ENCODE data around the gene STK33. TPM values are rescaled to one million over a fixed set of nuclear protein-coding genes. Genes with fewer than 3 reads are reported as not detected.

Gene STK33
- total and polyA plus RNA-seq, 2 donors (not counting 1 experiment from before 2014, with no cell fraction given), result 1.7 to 3.3 TPM

GRCh38 chr11:8392166-8392565, 201.9 kb downstream of the STK33 start:
- Histone ChIP-seq H3K9me3 (ENCODE audit: control insufficient read depth, insufficient read depth, low read depth, low read length) (no peaks in the 10 kb centered on the region), H3K27ac (ENCODE audit: insufficient read depth, low read length) (no peak overlapping the region)

GRCh38 chr11:8390851-8391612, 203.0 kb downstream of the STK33 start:
- TF ChIP-seq EZH2 (IDR thresholded peaks at IDR 0.05; ENCODE audit: low read length, missing control alignments) (no peak), CTCF (conservative IDR thresholded peaks at IDR 0.05 in 1 of 2, IDR thresholded peaks at IDR 0.05 in 1 of 2; ENCODE audit: low read depth in 1 of 2, low read length in 2 of 2) (no peak)
- no peaks in the 10 kb centered on the region for H3K4me1 ChIP-seq (ENCODE audit: control insufficient read depth, extremely low read depth, insufficient read depth, low read length)
- no peaks in the 10 kb centered on the region for H4K20me1 ChIP-seq (ENCODE audit: control insufficient read depth, extremely low read depth, insufficient read depth, low read length)
- H3K4me2 ChIP-seq (ENCODE audit: extremely low read depth, insufficient read depth, low read length), result no peak overlapping the region
- H3K9me3 ChIP-seq (ENCODE audit: control insufficient read depth, insufficient read depth, low read depth, low read length), result no peaks in the 10 kb centered on the region
- H3K4me3 ChIP-seq (replicated peaks in 1 of 4; ENCODE audit: control extremely low read depth in 1 of 4, insufficient read depth in 1 of 4, low read depth in 3 of 4, low read length in 4 of 4), result no peak overlapping the region
- no peaks in the 10 kb centered on the region for H3K79me2 ChIP-seq (ENCODE audit: control insufficient read depth, insufficient read depth, low read length)
- no peak overlapping the region for H3K27ac ChIP-seq (ENCODE audit: insufficient read depth, low read length)
- no peak for DNase-seq (ENCODE audit: low read depth in 2 of 2)
- H2AFZ ChIP-seq (ENCODE audit: low read length), result no peak overlapping the region
- no peak overlapping the region for H3K9ac ChIP-seq (ENCODE audit: insufficient read depth, low read length)
- H3K36me3 ChIP-seq (ENCODE audit: control insufficient read depth, insufficient read depth, low read length), result no peaks in the 10 kb centered on the region
- H3K27me3 ChIP-seq (ENCODE audit: control insufficient read depth, insufficient read depth, low read length), result no peaks in the 10 kb centered on the region

More at GRCh38 chr11:8392166-8392565, 201.9 kb downstream of the STK33 start:
- TF ChIP-seq EZH2 (IDR thresholded peaks at IDR 0.05; ENCODE audit: low read length, missing control alignments) (no peak), CTCF (conservative IDR thresholded peaks at IDR 0.05 in 1 of 2, IDR thresholded peaks at IDR 0.05 in 1 of 2; ENCODE audit: low read depth in 1 of 2, low read length in 2 of 2) (no peak)
- no peaks in the 10 kb centered on the region for H4K20me1 ChIP-seq (ENCODE audit: control insufficient read depth, extremely low read depth, insufficient read depth, low read length)
- H3K9ac ChIP-seq (ENCODE audit: insufficient read depth, low read length), result no peak overlapping the region
- no peak overlapping the region for H3K4me2 ChIP-seq (ENCODE audit: extremely low read depth, insufficient read depth, low read length)
- no peaks in the 10 kb centered on the region for H3K36me3 ChIP-seq (ENCODE audit: control insufficient read depth, insufficient read depth, low read length)
- H2AFZ ChIP-seq (ENCODE audit: low read length), result no peak overlapping the region
- no peaks in the 10 kb centered on the region for H3K27me3 ChIP-seq (ENCODE audit: control insufficient read depth, insufficient read depth, low read length)
- DNase-seq (ENCODE audit: low read depth in 2 of 2), result no peak
- no peak overlapping the region for H3K4me3 ChIP-seq (replicated peaks in 1 of 4; ENCODE audit: control extremely low read depth in 1 of 4, insufficient read depth in 1 of 4, low read depth in 3 of 4, low read length in 4 of 4)
- H3K79me2 ChIP-seq (ENCODE audit: control insufficient read depth, insufficient read depth, low read length), result no peaks in the 10 kb centered on the region
- H3K4me1 ChIP-seq (ENCODE audit: control insufficient read depth, extremely low read depth, insufficient read depth, low read length), result no peaks in the 10 kb centered on the region

GRCh38 chr11:8389029-8389996, 204.7 kb downstream of the STK33 start:
- Histone ChIP-seq H3K79me2 (ENCODE audit: control insufficient read depth, insufficient read depth, low read length) (no peaks in the 10 kb centered on the region), H3K4me1 (ENCODE audit: control insufficient read depth, extremely low read depth, insufficient read depth, low read length) (no peaks in the 10 kb centered on the region), H3K27me3 (ENCODE audit: control insufficient read depth, insufficient read depth, low read length) (no peaks in the 10 kb centered on the region), H3K4me3 (replicated peaks in 1 of 4; ENCODE audit: control extremely low read depth in 1 of 4, insufficient read depth in 1 of 4, low read depth in 3 of 4, low read length in 4 of 4) (peak overlapping the region in 1 of 4 experiments; percentile 22), H2AFZ (ENCODE audit: low read length) (no peak overlapping the region), H3K36me3 (ENCODE audit: control insufficient read depth, insufficient read depth, low read length) (no peaks in the 10 kb centered on the region), H4K20me1 (ENCODE audit: control insufficient read depth, extremely low read depth, insufficient read depth, low read length) (no peaks in the 10 kb centered on the region), H3K4me2 (ENCODE audit: extremely low read depth, insufficient read depth, low read length) (peak overlapping the region; percentile 19), H3K27ac (ENCODE audit: insufficient read depth, low read length) (no peak overlapping the region), H3K9me3 (ENCODE audit: control insufficient read depth, insufficient read depth, low read depth, low read length) (no peaks in the 10 kb centered on the region), H3K9ac (ENCODE audit: insufficient read depth, low read length) (no peak overlapping the region)
- peak; percentile 13 to 23 for DNase-seq (ENCODE audit: low read depth in 2 of 2)
- TF ChIP-seq CTCF (conservative IDR thresholded peaks at IDR 0.05 in 1 of 2, IDR thresholded peaks at IDR 0.05 in 1 of 2; ENCODE audit: low read depth in 1 of 2, low read length in 2 of 2) (no peak), EZH2 (IDR thresholded peaks at IDR 0.05; ENCODE audit: low read length, missing control alignments) (no peak)
